Measurements from ENCODE around the gene PRR5L. TPM values are rescaled to one million over a fixed set of nuclear protein-coding genes. Genes with fewer than 3 reads are reported as not detected.

The PRR5L gene
- total and polyA plus RNA-seq, 9 donors, result 5.9 to 56.3 (median 22.1) TPM

DNA sequence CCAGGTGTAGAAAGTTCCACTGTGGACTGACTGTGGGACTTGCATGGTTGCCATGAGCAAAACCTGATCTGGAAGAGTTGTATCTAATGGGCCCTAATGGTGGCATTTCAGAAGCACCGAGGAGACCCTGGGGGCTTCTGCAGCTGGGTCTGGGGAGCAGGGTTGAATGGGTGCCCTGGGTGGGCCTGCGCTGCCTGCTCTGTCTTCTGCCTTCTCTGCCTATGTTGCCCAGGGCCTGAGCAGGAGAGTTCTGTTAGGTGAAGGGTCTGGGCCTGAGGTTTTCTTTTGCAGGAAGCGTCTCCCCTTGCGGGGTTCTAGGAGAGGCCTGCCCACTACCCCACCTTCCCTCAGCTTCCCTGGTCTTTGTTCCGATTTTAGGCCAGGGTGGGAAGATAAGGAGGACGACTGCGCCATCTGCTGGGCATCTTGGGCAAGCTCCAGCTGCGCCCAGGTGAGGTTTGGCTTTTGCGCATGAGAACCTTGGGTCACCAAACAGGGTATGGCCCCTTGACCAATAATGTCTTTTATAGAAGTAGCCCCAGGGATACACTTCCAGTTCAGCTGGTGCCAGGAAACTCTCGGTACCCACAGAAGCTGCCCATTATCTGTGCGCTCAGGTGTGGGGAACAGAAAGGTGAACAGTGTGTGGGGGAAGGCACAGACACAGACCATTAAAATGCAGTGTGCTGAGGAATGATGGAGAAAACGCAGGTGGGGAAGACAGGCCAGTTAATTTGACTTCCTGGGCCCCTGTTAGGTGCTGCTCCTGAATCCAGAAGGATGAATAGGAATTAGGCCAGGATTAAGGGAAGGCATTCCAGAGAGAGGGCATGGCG, 30.1 kb upstream of the PRR5L start:
- Histone ChIP-seq H3K27me3 (no peaks in the 10 kb centered on the region), H3K27ac (no peak overlapping the region), H3K9me3 (no peaks in the 10 kb centered on the region), H3K36me3 (no peaks in the 10 kb centered on the region), H3K4me3 (no peak overlapping the region), H3K4me1 (ENCODE audit: insufficient read depth) (no peaks in the 10 kb centered on the region)
- no peak for TF ChIP-seq POLR2A (IDR thresholded peaks at IDR 0.05)
- no peak for TF ChIP-seq EP300 (IDR thresholded peaks at IDR 0.05)
- TF ChIP-seq, protein P1, sequence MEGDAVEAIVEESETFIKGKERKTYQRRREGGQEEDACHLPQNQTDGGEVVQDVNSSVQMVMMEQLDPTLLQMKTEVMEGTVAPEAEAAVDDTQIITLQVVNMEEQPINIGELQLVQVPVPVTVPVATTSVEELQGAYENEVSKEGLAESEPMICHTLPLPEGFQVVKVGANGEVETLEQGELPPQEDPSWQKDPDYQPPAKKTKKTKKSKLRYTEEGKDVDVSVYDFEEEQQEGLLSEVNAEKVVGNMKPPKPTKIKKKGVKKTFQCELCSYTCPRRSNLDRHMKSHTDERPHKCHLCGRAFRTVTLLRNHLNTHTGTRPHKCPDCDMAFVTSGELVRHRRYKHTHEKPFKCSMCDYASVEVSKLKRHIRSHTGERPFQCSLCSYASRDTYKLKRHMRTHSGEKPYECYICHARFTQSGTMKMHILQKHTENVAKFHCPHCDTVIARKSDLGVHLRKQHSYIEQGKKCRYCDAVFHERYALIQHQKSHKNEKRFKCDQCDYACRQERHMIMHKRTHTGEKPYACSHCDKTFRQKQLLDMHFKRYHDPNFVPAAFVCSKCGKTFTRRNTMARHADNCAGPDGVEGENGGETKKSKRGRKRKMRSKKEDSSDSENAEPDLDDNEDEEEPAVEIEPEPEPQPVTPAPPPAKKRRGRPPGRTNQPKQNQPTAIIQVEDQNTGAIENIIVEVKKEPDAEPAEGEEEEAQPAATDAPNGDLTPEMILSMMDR (IDR thresholded peaks at IDR 0.05), result peak in 2 of 3 donors; percentile 74 to 75
- 35 to 36% (median 36%) methylated on average over 13 of the region's 13 CpGs for WGBS, 3 donors
- intact Hi-C loops (cut with DNase I), result loop anchor here (5.0 kb wide), 3 partner anchors 134 to 649 kb away; partner anchors contain the start of gene FJX1 (in 4 of the 4)
- DNase-seq, result peak; percentile 34 to 74 (median 64)

DNA sequence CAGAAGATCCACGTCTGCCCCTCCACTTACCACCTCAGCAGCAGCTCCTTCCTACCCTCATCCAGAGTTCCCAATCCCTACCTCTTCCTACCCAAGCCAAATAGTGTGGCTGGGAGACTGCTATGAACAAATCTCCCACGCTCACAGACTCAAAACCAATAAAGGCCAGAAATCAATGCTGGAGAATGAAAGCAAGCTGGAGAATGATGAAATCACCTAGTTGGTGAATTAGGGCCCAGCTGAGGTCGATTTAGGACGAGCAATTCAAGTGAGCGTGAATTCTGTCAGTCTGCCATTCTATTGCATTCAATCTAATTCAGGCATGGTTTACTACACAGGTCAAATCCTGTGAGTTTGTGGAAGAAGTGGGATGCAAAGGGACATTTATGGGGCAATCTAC, 29.3 kb upstream of the PRR5L start:
- WGBS, 3 donors, result 60 to 69% (median 64%) methylated on average over 5 of the region's 5 CpGs

DNA sequence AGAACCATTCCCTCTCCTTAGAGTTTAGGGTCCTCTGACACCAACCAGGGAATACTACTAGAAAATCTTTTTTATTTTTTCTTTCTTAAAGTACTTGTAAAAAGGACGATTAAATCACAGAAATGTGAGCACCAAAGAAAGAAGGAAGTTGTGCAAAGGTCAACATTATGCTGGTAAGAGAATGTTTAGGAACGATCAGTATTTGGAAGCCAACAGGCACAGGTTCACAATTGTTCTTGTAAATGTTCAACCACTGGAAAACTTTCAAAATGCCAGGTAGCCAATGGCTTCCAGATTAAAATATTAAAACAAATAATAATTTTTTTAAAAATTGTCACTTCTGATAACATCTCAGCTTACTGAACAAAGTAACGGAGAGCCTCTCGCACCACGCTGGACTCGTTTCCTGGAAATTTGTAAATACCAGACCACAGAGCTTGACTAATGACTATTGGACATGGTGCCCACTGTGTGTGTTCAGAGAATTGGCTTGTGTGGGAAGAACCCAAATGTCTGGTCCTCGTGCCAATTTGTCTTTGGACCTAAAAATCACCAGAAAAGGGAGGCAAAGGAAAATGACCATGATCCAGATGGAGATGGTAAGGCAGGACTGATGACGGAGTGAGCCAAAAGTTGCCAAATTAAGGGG, 27.6 kb upstream of the PRR5L start:
- no peaks in the 10 kb centered on the region for H3K9me3 ChIP-seq
- DNase-seq, result no peak
- no peak for TF ChIP-seq EP300 (IDR thresholded peaks at IDR 0.05)
- TF ChIP-seq, protein P1 (IDR thresholded peaks at IDR 0.05), result no peak
- no peak for TF ChIP-seq POLR2A (IDR thresholded peaks at IDR 0.05)
- H3K36me3 ChIP-seq, result no peaks in the 10 kb centered on the region
- no peak overlapping the region for H3K4me3 ChIP-seq
- H3K27ac ChIP-seq, result no peak overlapping the region
- H3K4me1 ChIP-seq (ENCODE audit: insufficient read depth), result no peaks in the 10 kb centered on the region
- no peaks in the 10 kb centered on the region for H3K27me3 ChIP-seq
- intact Hi-C loops (cut with DNase I), result loop anchor here (5.0 kb wide), 3 partner anchors 136 to 651 kb away; partner anchors contain the start of gene FJX1 (in 4 of the 4)
- WGBS, 3 donors, result 76 to 86% (median 77%) methylated on average over 8 of the region's 8 CpGs

More for the DNA sequence above, 29.3 kb upstream of the PRR5L start:
- intact Hi-C loops (cut with DNase I), result loop anchor here (5.0 kb wide), 3 partner anchors 134 to 649 kb away; partner anchors contain the start of gene FJX1 (in 4 of the 4)
- TF ChIP-seq, protein P1 (IDR thresholded peaks at IDR 0.05), result no peak
- TF ChIP-seq EP300 (IDR thresholded peaks at IDR 0.05) (no peak), POLR2A (IDR thresholded peaks at IDR 0.05) (no peak)
- no peaks in the 10 kb centered on the region for H3K9me3 ChIP-seq
- no peak overlapping the region for H3K27ac ChIP-seq
- H3K36me3 ChIP-seq, result no peaks in the 10 kb centered on the region
- no peak overlapping the region for H3K4me3 ChIP-seq
- H3K27me3 ChIP-seq, result no peaks in the 10 kb centered on the region
- DNase-seq, result no peak
- no peaks in the 10 kb centered on the region for H3K4me1 ChIP-seq (ENCODE audit: insufficient read depth)

DNA sequence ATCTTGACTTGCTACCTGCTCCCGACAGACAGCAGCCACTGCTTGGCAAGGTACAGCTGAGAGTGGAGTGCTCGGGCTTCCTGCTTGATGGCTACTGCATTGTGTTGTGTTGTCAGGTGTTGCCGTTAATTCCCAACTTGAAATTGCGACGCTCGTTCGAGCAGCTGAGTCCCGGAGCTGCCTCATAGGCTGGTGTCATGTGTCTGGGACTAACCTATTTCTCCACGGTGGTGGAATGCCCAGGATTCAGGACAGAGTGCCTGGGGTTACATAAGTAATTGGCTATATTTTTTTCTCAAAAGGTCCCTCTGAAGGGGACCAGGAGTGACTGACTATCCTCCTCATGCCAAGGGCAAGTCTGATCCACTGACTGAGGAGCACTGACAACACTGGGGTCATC, 25.4 kb upstream of the PRR5L start:
- WGBS, 3 donors, result 82 to 90% (median 89%) methylated on average over 9 of the region's 9 CpGs
- no peaks in the 10 kb centered on the region for H3K27me3 ChIP-seq
- TF ChIP-seq POLR2A (IDR thresholded peaks at IDR 0.05), result no peak
- TF ChIP-seq, protein P1 (IDR thresholded peaks at IDR 0.05), result no peak
- TF ChIP-seq EP300 (IDR thresholded peaks at IDR 0.05), result no peak
- no peak overlapping the region for H3K4me3 ChIP-seq
- H3K9me3 ChIP-seq, result no peaks in the 10 kb centered on the region
- no peaks in the 10 kb centered on the region for H3K36me3 ChIP-seq
- intact Hi-C loops (cut with DNase I), result no loop called here
- H3K27ac ChIP-seq, result no peak overlapping the region
- no peak for DNase-seq
- no peaks in the 10 kb centered on the region for H3K4me1 ChIP-seq (ENCODE audit: insufficient read depth)

Measured in ovary (tissue), 9 donors.